ENCODE measurements around the gene CLCN6. TPM values are rescaled to one million over a fixed set of nuclear protein-coding genes. Genes with fewer than 3 reads are reported as not detected.

Gene CLCN6
- polyA plus RNA-seq, 1 experiment: 6.1 TPM

DNA sequence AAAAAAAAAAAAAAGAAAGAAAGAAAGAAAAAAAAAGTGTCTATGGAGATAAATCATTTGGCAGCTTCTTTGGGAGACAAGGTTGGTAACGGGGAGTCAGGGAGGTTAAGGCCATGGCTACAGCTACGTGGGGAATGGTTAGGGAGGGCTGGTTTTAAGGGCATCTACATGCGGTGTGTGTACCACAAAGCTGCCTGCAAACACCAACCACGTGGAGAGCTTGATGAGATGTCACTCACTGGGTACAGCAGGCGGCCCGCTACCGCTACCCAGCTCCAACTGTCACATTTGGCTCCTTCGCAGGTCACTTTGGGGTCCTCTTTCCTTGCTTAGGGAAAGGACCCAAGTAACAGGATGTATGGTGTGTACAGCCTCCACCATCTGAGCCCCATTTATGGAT is 48.5 kb downstream of the CLCN6 start:
- no peak overlapping the region for H3K4me3 ChIP-seq (ENCODE audit: low read depth, low read length)
- CTCF ChIA-PET: interaction anchor here (1.5 to 1.9 kb wide), 2 partner anchors 10 to 12 kb away, joined by 4 to 5 read pairs; no protein-coding TSS in a partner anchor
- no peaks in the 10 kb centered on the region for H3K36me3 ChIP-seq (ENCODE audit: control insufficient read depth, insufficient read depth, low read length)
- DNase-seq (ENCODE audit: low read depth): no peak
- POLR2A ChIA-PET: no interaction called here
- TF ChIP-seq, protein P1, sequence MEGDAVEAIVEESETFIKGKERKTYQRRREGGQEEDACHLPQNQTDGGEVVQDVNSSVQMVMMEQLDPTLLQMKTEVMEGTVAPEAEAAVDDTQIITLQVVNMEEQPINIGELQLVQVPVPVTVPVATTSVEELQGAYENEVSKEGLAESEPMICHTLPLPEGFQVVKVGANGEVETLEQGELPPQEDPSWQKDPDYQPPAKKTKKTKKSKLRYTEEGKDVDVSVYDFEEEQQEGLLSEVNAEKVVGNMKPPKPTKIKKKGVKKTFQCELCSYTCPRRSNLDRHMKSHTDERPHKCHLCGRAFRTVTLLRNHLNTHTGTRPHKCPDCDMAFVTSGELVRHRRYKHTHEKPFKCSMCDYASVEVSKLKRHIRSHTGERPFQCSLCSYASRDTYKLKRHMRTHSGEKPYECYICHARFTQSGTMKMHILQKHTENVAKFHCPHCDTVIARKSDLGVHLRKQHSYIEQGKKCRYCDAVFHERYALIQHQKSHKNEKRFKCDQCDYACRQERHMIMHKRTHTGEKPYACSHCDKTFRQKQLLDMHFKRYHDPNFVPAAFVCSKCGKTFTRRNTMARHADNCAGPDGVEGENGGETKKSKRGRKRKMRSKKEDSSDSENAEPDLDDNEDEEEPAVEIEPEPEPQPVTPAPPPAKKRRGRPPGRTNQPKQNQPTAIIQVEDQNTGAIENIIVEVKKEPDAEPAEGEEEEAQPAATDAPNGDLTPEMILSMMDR (IDR thresholded peaks at IDR 0.05; ENCODE audit: insufficient read depth, low read depth, low read length): no peak
- H3K27me3 ChIP-seq (ENCODE audit: control insufficient read depth, insufficient read depth, low read length): peaks cover 21% of the 10 kb centered on the region

DNA sequence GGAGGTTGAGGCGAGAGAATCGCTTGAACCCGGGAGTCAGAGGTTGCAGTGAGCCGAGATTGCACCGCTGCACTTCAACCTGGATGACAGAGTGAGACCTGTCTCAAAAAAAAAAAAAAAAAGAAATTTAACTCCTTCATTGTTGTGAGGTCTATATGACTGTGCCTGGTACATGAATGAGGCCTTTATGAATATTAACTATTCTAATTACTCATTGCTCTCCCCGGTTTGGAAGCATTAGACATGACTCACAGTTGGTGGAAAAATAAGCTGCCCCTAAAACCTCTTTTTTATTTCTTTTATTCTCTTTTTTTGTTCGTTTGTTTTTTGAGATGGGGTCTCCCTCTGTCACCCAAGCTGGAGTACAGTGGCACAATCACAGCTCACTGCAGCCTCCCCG is 49.4 kb downstream of the CLCN6 start:
- DNase-seq (ENCODE audit: low read depth): no peak
- CTCF ChIA-PET: interaction anchor here (1.1 kb wide), 1 partner anchor 38 kb away, joined by 3 read pairs; no protein-coding TSS in a partner anchor
- TF ChIP-seq, protein P1 (IDR thresholded peaks at IDR 0.05; ENCODE audit: insufficient read depth, low read depth, low read length): no peak
- Histone ChIP-seq H3K4me3 (ENCODE audit: low read depth, low read length) (no peak overlapping the region), H3K27me3 (ENCODE audit: control insufficient read depth, insufficient read depth, low read length) (peaks cover 21% of the 10 kb centered on the region), H3K36me3 (ENCODE audit: control insufficient read depth, insufficient read depth, low read length) (no peaks in the 10 kb centered on the region)
- POLR2A ChIA-PET: no interaction called here

DNA sequence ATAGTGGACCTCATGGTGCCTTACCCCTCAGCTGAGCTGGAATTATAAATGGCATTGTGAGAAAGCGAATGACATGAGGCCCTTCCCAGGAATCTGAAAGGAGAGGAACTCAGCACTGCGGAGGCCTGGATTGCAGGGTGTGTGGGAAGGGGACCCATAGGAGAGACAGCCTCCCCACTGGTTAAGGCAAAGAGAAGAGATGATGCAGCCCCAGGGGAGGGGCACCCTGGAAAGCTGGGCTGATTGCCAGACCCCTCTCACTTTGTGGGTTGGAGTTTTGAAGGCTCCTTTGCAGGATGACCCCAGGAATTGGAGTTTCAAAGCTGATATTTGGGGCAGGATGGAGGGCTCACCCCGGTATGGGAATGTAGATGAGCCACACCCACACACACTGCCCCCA is 50.7 kb downstream of the CLCN6 start:
- Histone ChIP-seq H3K27me3 (ENCODE audit: control insufficient read depth, insufficient read depth, low read length) (peaks cover 19% of the 10 kb centered on the region), H3K4me3 (ENCODE audit: low read depth, low read length) (no peak overlapping the region), H3K36me3 (ENCODE audit: control insufficient read depth, insufficient read depth, low read length) (no peaks in the 10 kb centered on the region)
- ChIA-PET CTCF (interaction anchor here (0.9 to 1.3 kb wide), 3 partner anchors 16 to 268 kb away, joined by 3 to 4 read pairs (median 4); no protein-coding TSS in a partner anchor), POLR2A (no interaction called here)
- no peak for DNase-seq (ENCODE audit: low read depth)
- TF ChIP-seq, protein P1 (IDR thresholded peaks at IDR 0.05; ENCODE audit: insufficient read depth, low read depth, low read length): no peak

GRCh38 chr1:11857164-11857851 is 51.3 kb downstream of the CLCN6 start:
- POLR2A ChIA-PET: no interaction called here
- TF ChIP-seq, protein P1 (IDR thresholded peaks at IDR 0.05; ENCODE audit: insufficient read depth, low read depth, low read length): no peak

DNA sequence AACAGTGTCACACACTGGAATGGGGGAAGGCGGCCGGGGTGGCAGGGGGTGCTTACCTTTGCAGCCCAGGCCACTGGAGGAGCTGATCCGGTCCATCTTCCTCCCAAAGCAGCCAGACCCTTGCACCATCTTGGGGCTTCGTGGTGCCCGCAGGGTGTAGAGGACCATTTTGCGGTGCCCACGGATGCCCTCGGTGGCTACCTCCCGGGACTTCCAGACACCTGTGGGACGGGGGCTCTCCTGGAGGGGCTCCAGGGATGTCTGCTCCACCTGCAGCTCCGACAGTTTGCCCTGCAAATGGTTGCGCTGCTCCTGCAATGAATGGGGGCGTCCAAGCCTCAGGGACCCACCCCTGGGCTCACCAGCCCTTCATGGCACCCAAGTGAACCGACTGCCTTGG is 52.2 kb downstream of the CLCN6 start:
- H3K27me3 ChIP-seq (ENCODE audit: control insufficient read depth, insufficient read depth, low read length): peaks cover 19% of the 10 kb centered on the region
- ChIA-PET POLR2A (no interaction called here), CTCF (interaction anchor here (1.0 kb wide), 1 partner anchor 35 kb away, joined by 3 read pairs; no protein-coding TSS in a partner anchor)
- H3K36me3 ChIP-seq (ENCODE audit: control insufficient read depth, insufficient read depth, low read length): no peaks in the 10 kb centered on the region
- DNase-seq (ENCODE audit: low read depth): no peak
- TF ChIP-seq, protein P1 (IDR thresholded peaks at IDR 0.05; ENCODE audit: insufficient read depth, low read depth, low read length): no peak
- H3K4me3 ChIP-seq (ENCODE audit: low read depth, low read length): no peak overlapping the region

More at GRCh38 chr1:11857164-11857851, 51.3 kb downstream of the CLCN6 start:
- CTCF ChIA-PET: interaction anchor here (0.9 to 1.3 kb wide), 4 partner anchors 16 to 268 kb away, joined by 3 to 4 read pairs (median 4); no protein-coding TSS in a partner anchor
- Histone ChIP-seq H3K27me3 (ENCODE audit: control insufficient read depth, insufficient read depth, low read length) (peaks cover 19% of the 10 kb centered on the region), H3K4me3 (ENCODE audit: low read depth, low read length) (no peak overlapping the region), H3K36me3 (ENCODE audit: control insufficient read depth, insufficient read depth, low read length) (no peaks in the 10 kb centered on the region)
- no peak for DNase-seq (ENCODE audit: low read depth)
